H1 (cell line): ENCODE measurements around the gene ACVRL1. TPM values are rescaled to one million over a fixed set of nuclear protein-coding genes. Genes with fewer than 3 reads are reported as not detected.
A peak's percentile ranks its signal among the peaks of the same experiment; 100 is the strongest.

Source experiments
- CTCF ChIA-PET: fragments of 300-600 bp; sonication (Branson Sonifier 250); formaldehyde crosslinking; loops from one replicate; lab custom pipeline; 2021; ENCODE audit not compliant: partially characterized antibody; lab: Charles Lee
- POLR2A ChIA-PET: fragments of 300-600 bp; sonication (Branson Sonifier 250); formaldehyde crosslinking; loops from one replicate; lab custom pipeline; 2021; ENCODE audit warnings: inconsistent platforms; ENCODE audit not compliant: partially characterized antibody; lab: Charles Lee
- DNase-seq, 2 experiments: peaks; one replicate each; pipeline versions ENCODE4 v3.0.0 to v3.0.0-alpha.2; 2010 to 2022; ENCODE audit warnings: low spot score in 2 of 2, low read depth in 1 of 2, mixed read lengths in 1 of 2
- FAIRE-seq: peaks from 2 replicates; lab custom pipeline; 2011; peaks lifted over from hg19 to GRCh38; lab: Jason Lieb, UNC
- H2AFZ ChIP-seq: 2 replicates; pipeline ENCODE4 v1.8.1; 2012; ENCODE audit warnings: low read length, inconsistent platforms
- H2AK5ac ChIP-seq: 2 replicates; pipeline ENCODE4 v1.6.1; 2013; ENCODE audit warnings: low read depth, low read length
- H2BK120ac ChIP-seq: replicated peaks from 2 replicates; pipeline ENCODE3; 2013; ENCODE audit warnings: low read depth, low read length, inconsistent platforms
- H2BK12ac ChIP-seq: 2 replicates; pipeline ENCODE4 v1.6.1; 2013; ENCODE audit warnings: low read depth, low read length
- H2BK15ac ChIP-seq: 2 replicates; pipeline ENCODE4 v1.6.1; 2013; ENCODE audit warnings: low read length
- H2BK20ac ChIP-seq: 2 replicates; pipeline ENCODE4 v1.6.1; 2013; ENCODE audit warnings: low read length
- H2BK5ac ChIP-seq: 2 replicates; pipeline ENCODE4 v1.6.1; 2013; ENCODE audit warnings: low read depth, low read length
- H3K14ac ChIP-seq: 2 replicates; pipeline ENCODE4 v1.6.1; 2013; ENCODE audit warnings: inconsistent platforms; ENCODE audit not compliant: insufficient read length
- H3K18ac ChIP-seq: 2 replicates; pipeline ENCODE4 v1.6.1; 2013; ENCODE audit warnings: low read length; ENCODE audit errors: extremely low read depth
- H3K23ac ChIP-seq: 2 replicates; pipeline ENCODE4 v1.6.1; 2013; ENCODE audit warnings: inconsistent platforms; ENCODE audit not compliant: insufficient read length
- H3K23me2 ChIP-seq: 2 replicates; pipeline ENCODE4 v1.6.1; 2013; ENCODE audit warnings: low read depth, low read length
- H3K27ac ChIP-seq: 2 replicates; pipeline ENCODE4 v1.6.1; 2011; ENCODE audit warnings: low read depth, low read length, inconsistent platforms
- H3K27me3 ChIP-seq, 4 experiments: replicated peaks in 1 of 4; 1 replicate in 1 of 4; 2 replicates in 3 of 4; pipeline versions ENCODE4 v1.6.1 to v1.8.1; 2011 to 2013; ENCODE audit warnings: low read length in 3 of 4, mild to moderate bottlenecking in 3 of 4, inconsistent platforms in 2 of 4, mixed read lengths in 2 of 4, moderate library complexity in 1 of 4; ENCODE audit not compliant: control insufficient read depth in 3 of 4, insufficient read depth in 3 of 4; ENCODE audit errors: extremely low read depth in 1 of 4
- H3K36me3 ChIP-seq, 4 experiments: 2 replicates each; pipeline versions ENCODE4 v1.6.1 to v1.8.1; 2011 to 2013; ENCODE audit warnings: mild to moderate bottlenecking in 4 of 4, low read length in 3 of 4, moderate library complexity in 2 of 4, control low read depth in 1 of 4, inconsistent platforms in 1 of 4; ENCODE audit not compliant: insufficient read depth in 4 of 4, control insufficient read depth in 2 of 4
- H3K4ac ChIP-seq: replicated peaks from 2 replicates; pipeline ENCODE3; 2013; ENCODE audit warnings: low read length, low read depth, mixed read lengths, inconsistent platforms; ENCODE audit not compliant: insufficient read length
- H3K4me1 ChIP-seq, 4 experiments: replicated peaks in 1 of 4; 1 replicate in 1 of 4; 2 replicates in 3 of 4; pipeline versions ENCODE4 v1.6.1 to v1.8.1; 2011 to 2013; ENCODE audit warnings: low read length in 3 of 4, inconsistent platforms in 2 of 4, mixed read lengths in 1 of 4; ENCODE audit not compliant: insufficient read depth in 4 of 4, control insufficient read depth in 3 of 4
- H3K4me2 ChIP-seq, 2 experiments: 2 replicates each; pipeline versions ENCODE4 v1.6.1 to v1.8.1; 2011 to 2013; ENCODE audit warnings: low read depth in 2 of 2, low read length in 2 of 2, control low read depth in 1 of 2, inconsistent platforms in 1 of 2, mild to moderate bottlenecking in 1 of 2; ENCODE audit not compliant: insufficient read depth in 1 of 2
- H3K4me3 ChIP-seq, 4 experiments: fragments of 200-600, 300-600 bp in 1 of 4; sonication (generic), shearing (Covaris generic), sonication (Bioruptor Twin) in 1 of 4; 2 replicates each; pipeline versions ENCODE4 v1.5.1 to v1.8.1; 2011 to 2016; ENCODE audit warnings: low read length in 4 of 4, low read depth in 3 of 4, control low read depth in 2 of 4, inconsistent platforms in 2 of 4, mild to moderate bottlenecking in 2 of 4, mixed read lengths in 1 of 4, moderate library complexity in 1 of 4; ENCODE audit not compliant: insufficient read depth in 2 of 4; ENCODE audit errors: extremely low read depth in 1 of 4
- H3K56ac ChIP-seq: replicated peaks from 2 replicates; pipeline ENCODE3; 2013; ENCODE audit warnings: low read depth, mild to moderate bottlenecking, mixed read lengths, low read length, inconsistent platforms; ENCODE audit not compliant: insufficient read length
- H3K79me1 ChIP-seq: 2 replicates; pipeline ENCODE4 v1.6.1; 2013; ENCODE audit warnings: low read depth, low read length, control low read depth
- H3K79me2 ChIP-seq, 2 experiments: 2 replicates each; pipeline versions ENCODE4 v1.6.1 to v1.8.1; 2012 to 2013; ENCODE audit warnings: low read length in 2 of 2, mild to moderate bottlenecking in 2 of 2, inconsistent platforms in 1 of 2; ENCODE audit not compliant: insufficient read depth in 2 of 2, control insufficient read depth in 1 of 2
- H3K9ac ChIP-seq, 4 experiments: replicated peaks in 1 of 4; 1 replicate in 1 of 4; 2 replicates in 3 of 4; pipeline versions ENCODE4 v1.6.1 to v1.8.1; 2011 to 2013; ENCODE audit warnings: low read depth in 3 of 4, low read length in 3 of 4, control low read depth in 2 of 4, mild to moderate bottlenecking in 2 of 4, moderate library complexity in 2 of 4, inconsistent platforms in 1 of 4; ENCODE audit errors: extremely low read depth in 1 of 4
- H3K9me3 ChIP-seq, 2 experiments: 2 replicates each; pipeline versions ENCODE4 v1.6.1 to v1.8.1; 2012 to 2013; ENCODE audit warnings: mild to moderate bottlenecking in 2 of 2, moderate library complexity in 2 of 2, control low read depth in 1 of 2, inconsistent platforms in 1 of 2, low read depth in 1 of 2, low read length in 1 of 2, mixed read lengths in 1 of 2; ENCODE audit not compliant: insufficient read depth in 2 of 2
- H4K20me1 ChIP-seq, 2 experiments: replicated peaks in 1 of 2; 2 replicates each; pipeline versions ENCODE3 to v1.8.1; 2011 to 2013; ENCODE audit warnings: inconsistent platforms in 2 of 2, low read length in 2 of 2, mild to moderate bottlenecking in 1 of 2; ENCODE audit not compliant: insufficient read depth in 2 of 2, control insufficient read depth in 1 of 2
- H4K5ac ChIP-seq: 2 replicates; pipeline ENCODE4 v1.6.1; 2013; ENCODE audit warnings: low read length, low read depth, mixed read lengths, inconsistent platforms; ENCODE audit not compliant: insufficient read length
- H4K8ac ChIP-seq: 2 replicates; pipeline ENCODE4 v1.8.0; 2013; ENCODE audit warnings: mild to moderate bottlenecking, moderate library complexity, low read length, inconsistent platforms; ENCODE audit not compliant: insufficient read depth; ENCODE audit errors: extremely low read depth
- H4K91ac ChIP-seq: replicated peaks from 2 replicates; pipeline ENCODE3; 2013; ENCODE audit warnings: low read length, mixed read lengths, inconsistent platforms; ENCODE audit not compliant: insufficient read length
- CHD1 ChIP-seq: IDR thresholded peaks from 2 replicates; pipeline ENCODE4 v1.6.1; 2012; ENCODE audit warnings: low read depth, low read length, improper control_type of control experiment
- CTCF ChIP-seq, 3 experiments: IDR thresholded peaks; 1 replicate in 2 of 3; 2 replicates in 1 of 3; pipeline versions ENCODE4 v1.5.1 to v1.6.1; 2011; ENCODE audit warnings: low read length in 3 of 3, mild to moderate bottlenecking in 3 of 3, inconsistent platforms in 2 of 3, low read depth in 1 of 3, moderate library complexity in 1 of 3; ENCODE audit not compliant: insufficient read depth in 1 of 3; ENCODE audit errors: control extremely low read depth in 1 of 3
- JUN ChIP-seq: IDR thresholded peaks from 2 replicates; pipeline ENCODE4 v1.6.1; 2011; ENCODE audit warnings: low read depth, mild to moderate bottlenecking, improper control_type of control experiment, low read length
- RAD21 ChIP-seq, 2 experiments: IDR thresholded peaks in 1 of 2; conservative IDR thresholded peaks in 1 of 2; 2 replicates each; pipeline ENCODE4 v1.6.1; 2011; ENCODE audit warnings: low read depth in 2 of 2, low read length in 2 of 2, improper control_type of control experiment in 1 of 2, inconsistent platforms in 1 of 2, mild to moderate bottlenecking in 1 of 2, moderate library complexity in 1 of 2
- TAF7 ChIP-seq: optimal IDR thresholded peaks from 2 replicates; pipeline ENCODE3; 2011; ENCODE audit warnings: low read depth, mild to moderate bottlenecking, inconsistent platforms, low read length, moderate library complexity, borderline replicate concordance
- YY1 ChIP-seq: IDR thresholded peaks from 2 replicates; pipeline ENCODE4 v1.6.1; 2011; ENCODE audit warnings: low read depth, mild to moderate bottlenecking, low read length
- polyA plus RNA-seq, 7 experiments: library from polyadenylated mRNA; depleted of rRNA in 3 of 7; stranded (reverse) in 5 of 7; unstranded in 2 of 7; fragments of >200 nt in 5 of 7; fragments of 200-250 nt in 2 of 7; gene quantifications; 1 replicate in 5 of 7; 2 replicates in 1 of 7; 4 replicates in 1 of 7; pipeline versions ENCODE4 v1.2.1 to v1.2.3, GENCODE V29; 2011 to 2013; ENCODE audit warnings: missing spikeins in 2 of 7, mixed read lengths in 2 of 7
- total RNA-seq: library from RNA; stranded (reverse); fragmentation: NEBNext Ultra II Directional; extraction: Animal tissue kit (Norgen Biotek cat#: 25700); gene quantifications from 2 replicates; pipeline ENCODE4 v1.2.1, GENCODE V29; 2021

Gene ACVRL1
- total and polyA plus RNA-seq, 2 of the 8 experiments (the other 6 are each of a cell fraction or from before 2014, with no cell fraction given): 0.09 to 0.35 TPM

GRCh38 chr12:51891843-51892242 is 15.5 kb upstream of the ACVRL1 start:
- Histone ChIP-seq H3K4me1 (peaks cover 0 to 12% (median 5%) of the 10 kb centered on the region in 4 experiments; a peak in 6 of 7 replicates), H2AK5ac (no peak overlapping the region), H4K5ac (no peak overlapping the region), H3K27ac (no peak overlapping the region), H3K9me3 (no peaks in the 10 kb centered on the region), H3K27me3 (peaks cover 0 to 10% (median 6%) of the 10 kb centered on the region in 4 experiments; a peak in 3 of 7 replicates), H3K23ac (no peak overlapping the region), H2BK5ac (no peak overlapping the region), H4K8ac (no peak overlapping the region), H3K9ac (no peak overlapping the region), H2AFZ (no peak overlapping the region), H4K91ac (no peak overlapping the region), H3K4ac (no peak overlapping the region), H3K14ac (no peak overlapping the region), H2BK120ac (no peak overlapping the region), H4K20me1 (no peaks in the 10 kb centered on the region), H3K23me2 (no peaks in the 10 kb centered on the region), H3K36me3 (no peaks in the 10 kb centered on the region; a peak in 1 of 8 replicates), H3K18ac (no peak overlapping the region), H3K79me1 (no peaks in the 10 kb centered on the region), H3K4me3 (no peak overlapping the region), H2BK20ac (no peak overlapping the region), H2BK15ac (no peak overlapping the region), H3K56ac (no peak overlapping the region)
- FAIRE-seq (no peak), DNase-seq (no peak)
- CTCF ChIA-PET: interaction anchor here (0.7 to 10.9 kb wide), 11 partner anchors 9 to 192 kb away, joined by 3 to 140 read pairs (median 4); partner anchors contain the start of gene ACVRL1
- TF ChIP-seq TAF7: no peak
- peak in 1 of 2 experiments; percentile 16; a peak in 2 of 4 replicates for TF ChIP-seq RAD21 (IDR thresholded peaks at IDR 0.05 in 1 of 2, conservative IDR thresholded peaks at IDR 0.05 in 1 of 2; ENCODE audit: low read depth in 2 of 2, low read length in 2 of 2)
- TF ChIP-seq CTCF (IDR thresholded peaks at IDR 0.05; ENCODE audit: control extremely low read depth in 1 of 3, insufficient read depth in 1 of 3, low read depth in 1 of 3, low read length in 3 of 3): peak in 1 of 3 experiments; percentile 13; a peak in 1 of 4 replicates
- TF ChIP-seq YY1: no peak
- TF ChIP-seq JUN: no peak
- TF ChIP-seq CHD1: no peak
- TF ChIP-seq, all 59 proteins: peak for 2
- Histone ChIP-seq H3K4me2 (no peak overlapping the region), H2BK12ac (no peak overlapping the region), H3K79me2 (no peaks in the 10 kb centered on the region)
- POLR2A ChIA-PET: no interaction called here
